Right renal cortex interstitium (tissue), 3 donors: ENCODE results near the gene TXNRD2. TPM values are rescaled to one million over a fixed set of nuclear protein-coding genes. Genes with fewer than 3 reads are reported as not detected.
"Not testable (repeated sequence)": the region's sequence is repeated elsewhere in the genome, so short reads cannot be mapped to it uniquely, and the experiment has no call there.

ENCODE experiments used
- DNase-seq, 3 donors: peaks; one replicate each; pipeline ENCODE4 v3.0.0-alpha.2; 2013; ENCODE audit warnings: low read depth in 3 of 3, low spot score in 2 of 3
- polyA plus RNA-seq, 3 donors: library from polyadenylated mRNA; unstranded; fragments of 120-200 nt; gene quantifications; one replicate each; pipeline ENCODE4 v1.2.1, GENCODE V29; 2013; ENCODE audit not compliant: insufficient read length in 3 of 3

The TXNRD2 gene
- polyA plus RNA-seq, 3 donors: 20.1 to 27.5 (median 20.5) TPM

GRCh38 chr22:19832476-19833108 lies 109.0 kb downstream of the TXNRD2 start:
- DNase-seq: no peak

GRCh38 chr22:19831979-19832378 lies 109.6 kb downstream of the TXNRD2 start:
- DNase-seq: not testable (repeated sequence)

DNA sequence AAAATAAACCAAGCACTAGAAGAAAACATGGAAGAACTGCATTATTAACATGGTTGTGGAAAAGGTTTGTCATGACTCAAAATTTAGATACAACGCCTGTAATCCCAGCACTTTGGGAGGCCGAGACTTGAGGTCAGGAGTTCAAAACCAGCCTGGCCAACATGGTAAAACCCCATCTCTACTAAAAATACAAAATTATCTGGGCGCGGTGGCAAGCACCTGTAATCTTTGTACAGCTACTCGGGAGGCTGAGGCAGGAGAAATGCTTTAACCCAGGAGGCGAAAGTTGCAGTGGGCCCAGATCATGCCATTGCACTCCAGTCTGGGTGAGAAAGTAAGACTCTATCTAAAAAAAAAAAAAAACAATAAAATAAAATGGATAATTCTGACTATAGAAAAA lies 110.6 kb downstream of the TXNRD2 start:
- no peak for DNase-seq

GRCh38 chr22:19828035-19828401 lies 113.6 kb downstream of the TXNRD2 start:
- no peak for DNase-seq

DNA sequence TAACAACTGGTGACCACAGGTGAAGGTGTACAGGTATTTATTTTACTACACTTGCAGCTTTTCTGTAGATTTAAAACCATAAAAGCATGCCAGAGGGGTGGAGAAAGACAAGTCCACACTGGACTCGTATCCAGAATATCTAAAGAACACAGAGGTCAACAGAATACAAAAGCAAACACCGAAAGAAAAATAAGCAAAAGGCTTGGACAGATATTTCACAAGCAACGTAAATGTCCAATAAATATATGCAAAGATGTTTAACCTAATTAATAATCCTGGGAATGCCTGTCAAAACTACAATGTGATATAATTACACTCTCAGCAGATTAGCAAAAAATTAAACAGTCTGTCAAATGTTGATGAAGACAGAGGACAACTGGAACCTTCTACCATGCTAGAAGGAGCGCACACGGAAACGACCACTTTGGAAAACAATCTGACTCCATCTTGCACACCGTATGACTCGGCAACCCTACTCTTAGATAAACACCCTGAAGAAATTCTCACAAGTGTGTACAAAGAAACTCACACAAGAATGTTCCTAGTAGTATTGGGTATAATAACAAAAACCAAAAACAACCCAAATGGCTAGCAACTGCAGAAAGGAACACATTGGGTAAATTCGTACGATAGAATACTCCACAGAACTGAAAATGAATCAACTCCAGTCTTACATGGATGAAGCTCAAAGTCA lies 114.1 kb downstream of the TXNRD2 start:
- no peak for DNase-seq

GRCh38 chr22:19826619-19826950 lies 115.0 kb downstream of the TXNRD2 start:
- no peak for DNase-seq

GRCh38 chr22:19825904-19826618 lies 115.6 kb downstream of the TXNRD2 start:
- DNase-seq: no peak

Other genes starting within 250 kb of the TXNRD2 start
- gene SEPTIN5, start 227.3 kb downstream of the TXNRD2 start, polyA plus RNA-seq: 10 to 100 TPM; 28.1 to 37.6 (median 32.6) TPM
- gene GP1BB, start 218.3 kb downstream of the TXNRD2 start, polyA plus RNA-seq: 1 to 10 TPM; 2.2 to 3.4 (median 2.9) TPM
- gene TBX1, start 181.0 kb downstream of the TXNRD2 start, polyA plus RNA-seq: under 1 TPM; 0.11 to 0.26 (median 0.14) TPM
- 1 to 10 TPM; 2.3 to 3.5 (median 3.2) TPM for gene GNB1L, start 86.9 kb downstream of the TXNRD2 start, polyA plus RNA-seq
- gene RTL10, start 86.9 kb downstream of the TXNRD2 start, polyA plus RNA-seq: 10 to 100 TPM; 20.1 to 23.0 (median 21.8) TPM
- 100 to 1,000 TPM in 2 of 3 donors, 10 to 100 TPM in 1; 88.6 to 126 (median 107) TPM for gene COMT, start within 50 bp of the TXNRD2 start, polyA plus RNA-seq
- gene ARVCF, start 75.0 kb upstream of the TXNRD2 start, polyA plus RNA-seq: 10 to 100 TPM; 16.8 to 19.6 (median 16.9) TPM
- gene TANGO2, start 79.3 kb upstream of the TXNRD2 start, polyA plus RNA-seq: 10 to 100 TPM in 2 of 3 donors, 1 to 10 TPM in 1; 9.3 to 12.0 (median 10.5) TPM
- gene DGCR8, start 138.4 kb upstream of the TXNRD2 start, polyA plus RNA-seq: 10 to 100 TPM; 40.5 to 42.3 (median 42.0) TPM
- gene RANBP1, start 174.3 kb upstream of the TXNRD2 start, polyA plus RNA-seq: 100 to 1,000 TPM; 182 to 192 (median 185) TPM
- 10 to 100 TPM; 40.9 to 48.2 (median 41.4) TPM for gene TRMT2A, start 175.4 kb upstream of the TXNRD2 start, polyA plus RNA-seq
- gene ZDHHC8, start 190.0 kb upstream of the TXNRD2 start, polyA plus RNA-seq: 10 to 100 TPM; 26.5 to 33.7 (median 27.1) TPM
- gene CCDC188, start 209.2 kb upstream of the TXNRD2 start, polyA plus RNA-seq: under 1 TPM; 0.47 to 0.71 (median 0.53) TPM